H1 (cell line): ENCODE results near the gene FAM174A. TPM values are rescaled to one million over a fixed set of nuclear protein-coding genes. Genes with fewer than 3 reads are reported as not detected.
"Not testable (repeated sequence)": the region's sequence is repeated elsewhere in the genome, so short reads cannot be mapped to it uniquely, and the experiment has no call there.

Source experiments
- CTCF ChIA-PET: fragments of 300-600 bp; sonication (Branson Sonifier 250); formaldehyde crosslinking; loops from one replicate; lab custom pipeline; 2021; ENCODE audit not compliant: partially characterized antibody; lab: Charles Lee
- POLR2A ChIA-PET: fragments of 300-600 bp; sonication (Branson Sonifier 250); formaldehyde crosslinking; loops from one replicate; lab custom pipeline; 2021; ENCODE audit warnings: inconsistent platforms; ENCODE audit not compliant: partially characterized antibody; lab: Charles Lee
- DNase-seq, 2 experiments: peaks; one replicate each; pipeline versions ENCODE4 v3.0.0 to v3.0.0-alpha.2; 2010 to 2022; ENCODE audit warnings: low spot score in 2 of 2, low read depth in 1 of 2, mixed read lengths in 1 of 2
- FAIRE-seq: peaks from 2 replicates; lab custom pipeline; 2011; peaks lifted over from hg19 to GRCh38; lab: Jason Lieb, UNC
- H2AFZ ChIP-seq: 2 replicates; pipeline ENCODE4 v1.8.1; 2012; ENCODE audit warnings: low read length, inconsistent platforms
- H2AK5ac ChIP-seq: 2 replicates; pipeline ENCODE4 v1.6.1; 2013; ENCODE audit warnings: low read depth, low read length
- H2BK120ac ChIP-seq: replicated peaks from 2 replicates; pipeline ENCODE3; 2013; ENCODE audit warnings: low read depth, low read length, inconsistent platforms
- H2BK12ac ChIP-seq: 2 replicates; pipeline ENCODE4 v1.6.1; 2013; ENCODE audit warnings: low read depth, low read length
- H2BK15ac ChIP-seq: 2 replicates; pipeline ENCODE4 v1.6.1; 2013; ENCODE audit warnings: low read length
- H2BK20ac ChIP-seq: 2 replicates; pipeline ENCODE4 v1.6.1; 2013; ENCODE audit warnings: low read length
- H2BK5ac ChIP-seq: 2 replicates; pipeline ENCODE4 v1.6.1; 2013; ENCODE audit warnings: low read depth, low read length
- H3K14ac ChIP-seq: 2 replicates; pipeline ENCODE4 v1.6.1; 2013; ENCODE audit warnings: inconsistent platforms; ENCODE audit not compliant: insufficient read length
- H3K18ac ChIP-seq: 2 replicates; pipeline ENCODE4 v1.6.1; 2013; ENCODE audit warnings: low read length; ENCODE audit errors: extremely low read depth
- H3K23ac ChIP-seq: 2 replicates; pipeline ENCODE4 v1.6.1; 2013; ENCODE audit warnings: inconsistent platforms; ENCODE audit not compliant: insufficient read length
- H3K23me2 ChIP-seq: 2 replicates; pipeline ENCODE4 v1.6.1; 2013; ENCODE audit warnings: low read depth, low read length
- H3K27ac ChIP-seq: 2 replicates; pipeline ENCODE4 v1.6.1; 2011; ENCODE audit warnings: low read depth, low read length, inconsistent platforms
- H3K27me3 ChIP-seq, 4 experiments: replicated peaks in 1 of 4; 1 replicate in 1 of 4; 2 replicates in 3 of 4; pipeline versions ENCODE4 v1.6.1 to v1.8.1; 2011 to 2013; ENCODE audit warnings: low read length in 3 of 4, mild to moderate bottlenecking in 3 of 4, inconsistent platforms in 2 of 4, mixed read lengths in 2 of 4, moderate library complexity in 1 of 4; ENCODE audit not compliant: control insufficient read depth in 3 of 4, insufficient read depth in 3 of 4; ENCODE audit errors: extremely low read depth in 1 of 4
- H3K36me3 ChIP-seq, 4 experiments: 2 replicates each; pipeline versions ENCODE4 v1.6.1 to v1.8.1; 2011 to 2013; ENCODE audit warnings: mild to moderate bottlenecking in 4 of 4, low read length in 3 of 4, moderate library complexity in 2 of 4, control low read depth in 1 of 4, inconsistent platforms in 1 of 4; ENCODE audit not compliant: insufficient read depth in 4 of 4, control insufficient read depth in 2 of 4
- H3K4ac ChIP-seq: replicated peaks from 2 replicates; pipeline ENCODE3; 2013; ENCODE audit warnings: low read length, low read depth, mixed read lengths, inconsistent platforms; ENCODE audit not compliant: insufficient read length
- H3K4me1 ChIP-seq, 4 experiments: replicated peaks in 1 of 4; 1 replicate in 1 of 4; 2 replicates in 3 of 4; pipeline versions ENCODE4 v1.6.1 to v1.8.1; 2011 to 2013; ENCODE audit warnings: low read length in 3 of 4, inconsistent platforms in 2 of 4, mixed read lengths in 1 of 4; ENCODE audit not compliant: insufficient read depth in 4 of 4, control insufficient read depth in 3 of 4
- H3K4me2 ChIP-seq, 2 experiments: 2 replicates each; pipeline versions ENCODE4 v1.6.1 to v1.8.1; 2011 to 2013; ENCODE audit warnings: low read depth in 2 of 2, low read length in 2 of 2, control low read depth in 1 of 2, inconsistent platforms in 1 of 2, mild to moderate bottlenecking in 1 of 2; ENCODE audit not compliant: insufficient read depth in 1 of 2
- H3K4me3 ChIP-seq, 4 experiments: fragments of 200-600, 300-600 bp in 1 of 4; sonication (generic), shearing (Covaris generic), sonication (Bioruptor Twin) in 1 of 4; 2 replicates each; pipeline versions ENCODE4 v1.5.1 to v1.8.1; 2011 to 2016; ENCODE audit warnings: low read length in 4 of 4, low read depth in 3 of 4, control low read depth in 2 of 4, inconsistent platforms in 2 of 4, mild to moderate bottlenecking in 2 of 4, mixed read lengths in 1 of 4, moderate library complexity in 1 of 4; ENCODE audit not compliant: insufficient read depth in 2 of 4; ENCODE audit errors: extremely low read depth in 1 of 4
- H3K56ac ChIP-seq: replicated peaks from 2 replicates; pipeline ENCODE3; 2013; ENCODE audit warnings: low read depth, mild to moderate bottlenecking, mixed read lengths, low read length, inconsistent platforms; ENCODE audit not compliant: insufficient read length
- H3K79me1 ChIP-seq: 2 replicates; pipeline ENCODE4 v1.6.1; 2013; ENCODE audit warnings: low read depth, low read length, control low read depth
- H3K79me2 ChIP-seq, 2 experiments: 2 replicates each; pipeline versions ENCODE4 v1.6.1 to v1.8.1; 2012 to 2013; ENCODE audit warnings: low read length in 2 of 2, mild to moderate bottlenecking in 2 of 2, inconsistent platforms in 1 of 2; ENCODE audit not compliant: insufficient read depth in 2 of 2, control insufficient read depth in 1 of 2
- H3K9ac ChIP-seq, 4 experiments: replicated peaks in 1 of 4; 1 replicate in 1 of 4; 2 replicates in 3 of 4; pipeline versions ENCODE4 v1.6.1 to v1.8.1; 2011 to 2013; ENCODE audit warnings: low read depth in 3 of 4, low read length in 3 of 4, control low read depth in 2 of 4, mild to moderate bottlenecking in 2 of 4, moderate library complexity in 2 of 4, inconsistent platforms in 1 of 4; ENCODE audit errors: extremely low read depth in 1 of 4
- H3K9me3 ChIP-seq, 2 experiments: 2 replicates each; pipeline versions ENCODE4 v1.6.1 to v1.8.1; 2012 to 2013; ENCODE audit warnings: mild to moderate bottlenecking in 2 of 2, moderate library complexity in 2 of 2, control low read depth in 1 of 2, inconsistent platforms in 1 of 2, low read depth in 1 of 2, low read length in 1 of 2, mixed read lengths in 1 of 2; ENCODE audit not compliant: insufficient read depth in 2 of 2
- H4K20me1 ChIP-seq, 2 experiments: replicated peaks in 1 of 2; 2 replicates each; pipeline versions ENCODE3 to v1.8.1; 2011 to 2013; ENCODE audit warnings: inconsistent platforms in 2 of 2, low read length in 2 of 2, mild to moderate bottlenecking in 1 of 2; ENCODE audit not compliant: insufficient read depth in 2 of 2, control insufficient read depth in 1 of 2
- H4K5ac ChIP-seq: 2 replicates; pipeline ENCODE4 v1.6.1; 2013; ENCODE audit warnings: low read length, low read depth, mixed read lengths, inconsistent platforms; ENCODE audit not compliant: insufficient read length
- H4K8ac ChIP-seq: 2 replicates; pipeline ENCODE4 v1.8.0; 2013; ENCODE audit warnings: mild to moderate bottlenecking, moderate library complexity, low read length, inconsistent platforms; ENCODE audit not compliant: insufficient read depth; ENCODE audit errors: extremely low read depth
- H4K91ac ChIP-seq: replicated peaks from 2 replicates; pipeline ENCODE3; 2013; ENCODE audit warnings: low read length, mixed read lengths, inconsistent platforms; ENCODE audit not compliant: insufficient read length
- WGBS, 2 experiments: shearing (Covaris generic) in 1 of 2; methylation state at CpG; one replicate each; pipeline versions ENCODE4 v1.1.6 to v1.1.7; 2013 to 2015; ENCODE audit warnings: low lambda C conversion rate in 2 of 2, mixed read lengths in 2 of 2, inconsistent platforms in 1 of 2, low coverage in 1 of 2, missing lambda C conversion rate in 1 of 2; ENCODE audit not compliant: insufficient replicate concordance in 2 of 2, insufficient coverage in 1 of 2, insufficient read length in 1 of 2; ENCODE audit errors: extremely low coverage in 1 of 2, missing lambda C conversion rate in 1 of 2; 5-methylcytosine and 5-hydroxymethylcytosine counted together
- polyA plus RNA-seq, 7 experiments: library from polyadenylated mRNA; depleted of rRNA in 3 of 7; stranded (reverse) in 5 of 7; unstranded in 2 of 7; fragments of >200 nt in 5 of 7; fragments of 200-250 nt in 2 of 7; gene quantifications; 1 replicate in 5 of 7; 2 replicates in 1 of 7; 4 replicates in 1 of 7; pipeline versions ENCODE4 v1.2.1 to v1.2.3, GENCODE V29; 2011 to 2013; ENCODE audit warnings: missing spikeins in 2 of 7, mixed read lengths in 2 of 7
- total RNA-seq: library from RNA; stranded (reverse); fragmentation: NEBNext Ultra II Directional; extraction: Animal tissue kit (Norgen Biotek cat#: 25700); gene quantifications from 2 replicates; pipeline ENCODE4 v1.2.1, GENCODE V29; 2021

FAM174A gene
- total and polyA plus RNA-seq, 2 of the 8 experiments (the other 6 are each of a cell fraction or from before 2014, with no cell fraction given): 3.9 to 5.3 TPM

DNA sequence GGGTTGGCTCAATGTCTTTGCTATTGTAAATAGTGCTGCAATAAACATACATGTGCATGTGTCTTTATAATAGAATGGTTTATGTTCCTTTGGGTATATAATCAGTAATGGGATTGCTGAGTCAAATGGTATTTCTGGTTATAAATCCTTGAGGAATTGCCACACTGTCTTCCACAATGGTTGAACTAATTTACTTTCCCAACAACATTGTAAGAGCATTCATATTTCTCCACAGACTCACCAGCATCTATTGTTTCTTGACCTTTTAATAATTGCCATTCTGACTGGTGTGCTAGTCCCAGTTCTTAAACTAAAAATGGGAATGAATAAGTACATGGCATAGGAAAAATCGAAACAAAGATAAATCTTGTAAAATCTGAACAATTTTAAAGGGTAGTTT is 68.8 kb downstream of the FAM174A start:
- CTCF ChIA-PET, H2BK12ac ChIP-seq, FAIRE-seq: not testable (repeated sequence)

More for the DNA sequence above, 68.8 kb downstream of the FAM174A start:
- POLR2A ChIA-PET, H3K23ac ChIP-seq, H3K9me3 ChIP-seq, H2BK120ac ChIP-seq, H3K4me2 ChIP-seq, H3K56ac ChIP-seq, H4K20me1 ChIP-seq, H3K4ac ChIP-seq, H2AK5ac ChIP-seq, H3K4me1 ChIP-seq, H3K79me2 ChIP-seq, H3K9ac ChIP-seq, H3K23me2 ChIP-seq, H3K27ac ChIP-seq, H3K18ac ChIP-seq, H3K14ac ChIP-seq, H4K91ac ChIP-seq, H2BK20ac ChIP-seq, H2BK15ac ChIP-seq, DNase-seq, H2BK5ac ChIP-seq, H3K27me3 ChIP-seq, H2AFZ ChIP-seq, H3K4me3 ChIP-seq, H3K79me1 ChIP-seq, H3K36me3 ChIP-seq, H4K8ac ChIP-seq, H4K5ac ChIP-seq: not testable (repeated sequence)
- WGBS, 2 experiments: 81% methylated on average over 1 of the region's 1 CpG; no CpG with 5 or more reads in 1 of the 2 experiments
